Measurements from ENCODE around the gene PRPF19.
A peak's percentile ranks its signal among the peaks of the same experiment; 100 is the strongest.

Gene PRPF19

DNA sequence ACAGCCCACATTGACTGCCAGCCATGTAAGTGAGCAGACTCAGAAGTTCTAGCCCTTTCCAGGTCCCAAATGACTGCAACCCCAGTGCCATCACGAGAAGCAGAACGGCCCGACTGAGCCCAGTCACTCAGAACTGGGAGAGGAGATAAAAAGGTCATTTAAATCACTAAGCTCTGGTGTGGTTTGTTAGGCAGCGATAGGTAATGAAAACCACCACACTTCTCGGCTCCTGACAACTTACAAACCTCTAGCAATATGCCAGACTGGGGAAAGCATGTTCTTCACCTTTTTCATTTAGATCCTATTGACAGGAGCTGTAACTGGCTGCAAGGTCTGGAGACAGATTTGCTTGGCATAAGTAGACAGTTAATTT, 38.9 kb upstream of the PRPF19 start:
- CTCF ChIA-PET: interaction anchor here (0.9 to 2.4 kb wide), 8 partner anchors 9 to 243 kb away, joined by 3 to 8 read pairs (median 4); partner anchors contain the start of gene TMEM109
- no peak for DNase-seq (ENCODE audit: extremely low spot score)
- TF ChIP-seq, protein P1, sequence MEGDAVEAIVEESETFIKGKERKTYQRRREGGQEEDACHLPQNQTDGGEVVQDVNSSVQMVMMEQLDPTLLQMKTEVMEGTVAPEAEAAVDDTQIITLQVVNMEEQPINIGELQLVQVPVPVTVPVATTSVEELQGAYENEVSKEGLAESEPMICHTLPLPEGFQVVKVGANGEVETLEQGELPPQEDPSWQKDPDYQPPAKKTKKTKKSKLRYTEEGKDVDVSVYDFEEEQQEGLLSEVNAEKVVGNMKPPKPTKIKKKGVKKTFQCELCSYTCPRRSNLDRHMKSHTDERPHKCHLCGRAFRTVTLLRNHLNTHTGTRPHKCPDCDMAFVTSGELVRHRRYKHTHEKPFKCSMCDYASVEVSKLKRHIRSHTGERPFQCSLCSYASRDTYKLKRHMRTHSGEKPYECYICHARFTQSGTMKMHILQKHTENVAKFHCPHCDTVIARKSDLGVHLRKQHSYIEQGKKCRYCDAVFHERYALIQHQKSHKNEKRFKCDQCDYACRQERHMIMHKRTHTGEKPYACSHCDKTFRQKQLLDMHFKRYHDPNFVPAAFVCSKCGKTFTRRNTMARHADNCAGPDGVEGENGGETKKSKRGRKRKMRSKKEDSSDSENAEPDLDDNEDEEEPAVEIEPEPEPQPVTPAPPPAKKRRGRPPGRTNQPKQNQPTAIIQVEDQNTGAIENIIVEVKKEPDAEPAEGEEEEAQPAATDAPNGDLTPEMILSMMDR (IDR thresholded peaks at IDR 0.05; ENCODE audit: control extremely low read depth, extremely low read depth, low read depth, missing control alignments): no peak
- POLR2A ChIA-PET: interaction anchor here (0.7 kb wide), 1 partner anchor 30 kb away, joined by 3 read pairs; no protein-coding TSS in a partner anchor

DNA sequence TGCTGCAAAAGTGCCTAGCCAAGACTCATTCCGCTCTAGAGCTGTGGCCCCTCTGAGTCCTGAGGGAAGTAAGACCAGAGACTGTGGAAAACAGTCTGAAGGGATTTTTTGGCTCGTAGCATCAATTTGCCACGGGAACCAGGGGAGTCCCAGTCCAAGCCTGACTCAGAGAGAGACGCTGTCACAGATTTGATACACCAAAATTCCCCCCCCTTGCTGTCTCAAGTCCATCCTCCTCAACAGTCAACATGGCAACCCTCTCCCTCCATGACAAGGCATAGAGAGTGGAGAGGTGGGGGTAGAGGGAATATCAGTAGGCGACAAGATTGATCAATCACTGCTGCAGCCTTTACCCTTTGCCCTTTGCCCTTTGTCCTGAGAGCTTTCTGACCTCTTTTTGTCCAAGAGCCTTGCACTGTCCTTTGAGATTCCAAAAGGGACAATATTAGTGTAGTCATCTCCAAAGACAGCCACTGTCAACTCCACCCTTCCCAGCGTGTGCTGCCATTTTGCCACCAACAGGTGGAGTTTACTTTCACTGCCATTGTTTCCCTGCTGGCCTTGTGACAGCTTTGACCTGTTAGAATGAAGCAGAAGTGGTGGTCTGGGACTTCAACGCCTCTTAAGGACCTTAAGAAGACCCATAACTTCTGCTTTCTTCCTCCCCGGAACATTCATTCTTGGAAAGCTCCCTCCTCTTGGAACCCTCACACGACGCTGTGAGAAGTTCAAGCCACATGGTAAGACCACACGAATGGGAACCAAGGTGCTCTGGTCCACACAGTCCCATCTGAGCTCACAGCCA, 38.3 kb upstream of the PRPF19 start:
- TF ChIP-seq, protein P1 (IDR thresholded peaks at IDR 0.05; ENCODE audit: control extremely low read depth, extremely low read depth, low read depth, missing control alignments): peak; percentile 18
- no peak for DNase-seq (ENCODE audit: extremely low spot score)
- CTCF ChIA-PET: interaction anchor here (1.0 to 2.4 kb wide), 5 partner anchors 10 to 31 kb away, joined by 3 to 8 read pairs (median 5); partner anchors contain the start of gene TMEM109
- POLR2A ChIA-PET: no interaction called here

- TF ChIP-seq, protein P1 (IDR thresholded peaks at IDR 0.05; ENCODE audit: control extremely low read depth, extremely low read depth, low read depth, missing control alignments): no peak
- DNase-seq (ENCODE audit: extremely low spot score): no peak
- CTCF ChIA-PET: interaction anchor here (1.2 to 2.8 kb wide), 6 partner anchors 8 to 170 kb away, joined by 3 to 9 read pairs (median 4); no protein-coding TSS in a partner anchor
- POLR2A ChIA-PET: interaction anchor here (1.1 kb wide), 1 partner anchor 11 kb away, joined by 3 read pairs; no protein-coding TSS in a partner anchor
Observed at GRCh38 chr11:60942970-60943565, 36.7 kb upstream of the PRPF19 start.

- DNase-seq (ENCODE audit: extremely low spot score): no peak
- TF ChIP-seq, protein P1 (IDR thresholded peaks at IDR 0.05; ENCODE audit: control extremely low read depth, extremely low read depth, low read depth, missing control alignments): no peak
- POLR2A ChIA-PET: interaction anchor here (1.1 kb wide), 1 partner anchor 12 kb away, joined by 3 read pairs; no protein-coding TSS in a partner anchor
- CTCF ChIA-PET: interaction anchor here (1.0 to 2.8 kb wide), 6 partner anchors 8 to 167 kb away, joined by 3 to 9 read pairs (median 4); no protein-coding TSS in a partner anchor
Observed at GRCh38 chr11:60942219-60942618, 35.8 kb upstream of the PRPF19 start.

DNA sequence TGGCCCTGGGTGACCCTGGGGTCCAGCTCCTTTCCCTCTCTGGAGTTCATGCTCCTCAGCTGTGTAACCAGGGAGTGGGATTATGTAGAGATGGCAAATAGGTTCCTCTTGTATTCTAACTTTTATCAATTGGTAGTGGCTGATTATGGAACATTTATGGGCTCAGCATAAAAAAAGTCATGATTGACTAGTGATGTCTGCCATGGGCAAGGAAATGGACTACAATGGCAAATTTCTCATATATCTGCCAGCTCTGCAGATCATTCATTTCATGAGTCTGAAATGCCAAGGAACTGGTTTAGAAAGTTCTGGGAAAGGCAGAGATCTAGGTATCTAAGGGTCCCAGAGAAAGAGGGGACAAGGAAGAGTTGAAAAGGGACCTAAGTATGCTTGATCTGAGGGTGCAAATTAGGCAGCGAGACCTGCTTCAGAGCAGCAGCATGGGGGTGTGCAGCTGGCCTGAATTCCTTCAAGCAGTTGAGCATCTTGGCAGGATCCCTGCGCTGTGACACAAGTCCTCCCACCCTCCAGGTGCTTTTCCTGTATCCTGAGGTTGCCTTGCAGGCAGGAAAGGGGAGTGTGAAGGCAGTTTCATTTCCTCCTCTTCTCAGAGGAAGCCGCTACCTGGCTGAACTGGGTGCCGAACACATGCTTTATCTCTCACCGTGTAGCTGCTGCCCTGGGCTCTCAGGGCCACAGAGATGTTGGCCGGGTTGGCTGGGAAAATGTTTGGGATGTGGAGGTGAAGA, 35.2 kb upstream of the PRPF19 start:
- TF ChIP-seq, protein P1 (IDR thresholded peaks at IDR 0.05; ENCODE audit: control extremely low read depth, extremely low read depth, low read depth, missing control alignments): no peak
- DNase-seq (ENCODE audit: extremely low spot score): no peak
- POLR2A ChIA-PET: interaction anchor here (1.1 kb wide), 1 partner anchor 13 kb away, joined by 3 read pairs; no protein-coding TSS in a partner anchor
- CTCF ChIA-PET: interaction anchor here (1.0 to 2.8 kb wide), 10 partner anchors 9 to 188 kb away, joined by 3 to 9 read pairs (median 6); partner anchors contain the start of gene TMEM132A

Measured in GM10248 (cell line).